Heart right ventricle (tissue), 16 donors: Measurements from ENCODE around the gene C6. TPM values are rescaled to one million over a fixed set of nuclear protein-coding genes. Genes with fewer than 3 reads are reported as not detected.

Experiments
- ATAC-seq, 8 donors: fragments of 200-7000 bp; cut with Tn5 transposase; one replicate each; pipeline ENCODE4 v1.9.1; 2020; ENCODE audit warnings: mild to moderate bottlenecking in 8 of 8, moderate library complexity in 8 of 8, moderate number of reproducible peaks in 1 of 8
- DNase-seq, 2 donors: peaks; one replicate each; pipeline ENCODE4 v3.0.0-alpha.2; 2020
- H3K27ac ChIP-seq, 10 donors: fragments of 200-600 bp; sonication (generic) in 2 of 10; one replicate each; pipeline versions ENCODE4 v1.5.0 to v1.8.0; 2020 to 2022; ENCODE audit warnings: mild to moderate bottlenecking in 3 of 10
- H3K27me3 ChIP-seq, 7 donors: fragments of 200-600 bp; one replicate each; pipeline ENCODE4 v1.8.0; 2021 to 2022; ENCODE audit warnings: mild to moderate bottlenecking in 2 of 7
- H3K36me3 ChIP-seq, 9 donors: fragments of 200-600 bp; sonication (generic) in 1 of 9; one replicate each; pipeline versions ENCODE4 v1.5.0 to v1.8.0; 2020 to 2022; ENCODE audit warnings: mild to moderate bottlenecking in 2 of 9
- H3K4me1 ChIP-seq, 9 donors: fragments of 200-600 bp; sonication (generic) in 1 of 9; one replicate each; pipeline versions ENCODE4 v1.5.0 to v1.8.0; 2020 to 2022; ENCODE audit warnings: mild to moderate bottlenecking in 4 of 9
- H3K4me3 ChIP-seq, 10 donors: fragments of 200-600 bp; sonication (generic) in 2 of 10; one replicate each; pipeline versions ENCODE4 v1.5.0 to v1.8.0; 2020 to 2022; ENCODE audit warnings: mild to moderate bottlenecking in 7 of 10, moderate library complexity in 2 of 10
- H3K9me3 ChIP-seq, 11 donors: fragments of 200-600 bp in 10 of 11; sonication (generic) in 2 of 11; one replicate each; pipeline versions ENCODE4 v1.5.0 to v1.8.0; 2013 to 2022; ENCODE audit warnings: mild to moderate bottlenecking in 2 of 11, control low read depth in 1 of 11, moderate library complexity in 1 of 11
- WGBS, 2 donors: extraction: QIAGEN DNeasy Blood & Tissue Kit; methylation state at CpG; one replicate each; pipeline ENCODE4 v1.1.7; 2013; ENCODE audit warnings: inconsistent platforms in 1 of 2; 5-methylcytosine and 5-hydroxymethylcytosine counted together
- intact Hi-C, 10 donors: fragments of 100-400 bp; cut with DNase I; formaldehyde crosslinking; loops; one replicate each; pipeline versions ENCODE4 v1.11.1 to v1.14.2; 2022
- polyA plus RNA-seq, 2 donors: library from polyadenylated mRNA; stranded (reverse); fragments of 200-250 nt; gene quantifications; one replicate each; pipeline ENCODE4 v1.2.3, GENCODE V29; 2013
- total RNA-seq, 10 donors: library from RNA; stranded (reverse); fragmentation: NEBNext Ultra II Directional in 3 of 10; extraction: Animal tissue kit (Norgen Biotek cat#: 25700) in 3 of 10; gene quantifications; one replicate each; pipeline versions ENCODE4 v1.2.1 to v1.2.4, GENCODE V29; 2021 to 2023
- TF ChIP-seq, protein P1 (sequence below), 9 donors: fragments of 200-600 bp; sonication (generic) in 2 of 9; IDR thresholded peaks; one replicate each; pipeline versions ENCODE4 v1.5.0 to v1.8.0; 2021 to 2022; ENCODE audit warnings: antibody characterized with exemption in 9 of 9, mild to moderate bottlenecking in 5 of 9, moderate library complexity in 1 of 9
- donor health status: Arrhythmogenic right ventricular cardiomyopathy.
- donor health status: ischemic (EF 13 %, LVEDD 7.1; RV severe dilation, severe dysfunction).
- donor health status: healthy with polysubstance abuse.
- donor health status: DM: no; HTN: yes; CAD: no.
- donor health status: DM: no; HTN: no; CAD: no.
- donor health status: ischemic (EF 25% LVEDD 6.9; RV normal size, moderate dysfunction).
- donor health status: ischemic (EF 25% LVEDD 5.7; RV mildly dilated, moderate dysfunction).
- donor health status: healthy.
- donor health status: DM: yes; HTN: yes; CAD: no.
- donor health status: Ischemic cardiomyopathy.
- donor health status: ischemic (EF 35%, LVEDD 5.7; RV mildly dilated, moderate dysfunction).
- donor health status: nonischemic (EF 11% LVEDD 7.7; RV severe dilation, severe dysfunction).
- donor health status: DM: yes; HTN: yes; CAD: no.
- donor health status: PGD.
- donor health status: ischemic (EF 29% LVEDD 5.4; RV normal size, mild dysfunction).
- donor health status: nonischemic (EF 23%, LVEDD 6.1; RV moderate dilation, normal function).

Gene C6
- total and polyA plus RNA-seq, 12 donors = 6.1 to 184 (median 51.9) TPM

DNA sequence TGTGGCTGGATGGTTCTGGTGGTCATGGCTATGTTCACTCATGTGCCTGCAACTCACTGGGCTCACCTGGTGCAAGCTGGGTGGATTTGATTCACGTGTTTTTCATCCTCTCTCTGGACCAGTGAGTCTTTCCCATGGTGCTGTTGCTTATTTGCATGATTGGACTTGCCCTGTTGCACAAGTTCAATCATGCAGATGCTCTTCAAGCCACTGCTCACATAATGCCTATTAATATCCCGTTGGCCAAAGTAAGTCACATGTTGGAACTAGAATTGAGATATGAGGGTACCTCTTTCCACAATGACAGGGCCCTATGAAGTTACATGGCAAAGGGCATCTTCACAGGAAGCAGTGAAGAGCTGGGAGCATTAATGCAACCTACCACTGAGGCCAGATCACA is 115.7 kb downstream of the C6 start:
- intact Hi-C loops = no loop called here
- ATAC-seq (peak; percentile 31 to 82 (median 67)), DNase-seq (peak in 1 of 2 donors; percentile 9)
- Histone ChIP-seq H3K9me3 (peaks cover 0 to 1% (median 0%) of the 10 kb centered on the region in 11 donors), H3K4me3 (no peak overlapping the region), H3K36me3 (no peaks in the 10 kb centered on the region), H3K27ac (peak overlapping the region in 1 of 10 donors; percentile 51), H3K4me1 (peaks cover 0 to 45% (median 15%) of the 10 kb centered on the region in 9 donors), H3K27me3 (no peaks in the 10 kb centered on the region)
- TF ChIP-seq, protein P1, sequence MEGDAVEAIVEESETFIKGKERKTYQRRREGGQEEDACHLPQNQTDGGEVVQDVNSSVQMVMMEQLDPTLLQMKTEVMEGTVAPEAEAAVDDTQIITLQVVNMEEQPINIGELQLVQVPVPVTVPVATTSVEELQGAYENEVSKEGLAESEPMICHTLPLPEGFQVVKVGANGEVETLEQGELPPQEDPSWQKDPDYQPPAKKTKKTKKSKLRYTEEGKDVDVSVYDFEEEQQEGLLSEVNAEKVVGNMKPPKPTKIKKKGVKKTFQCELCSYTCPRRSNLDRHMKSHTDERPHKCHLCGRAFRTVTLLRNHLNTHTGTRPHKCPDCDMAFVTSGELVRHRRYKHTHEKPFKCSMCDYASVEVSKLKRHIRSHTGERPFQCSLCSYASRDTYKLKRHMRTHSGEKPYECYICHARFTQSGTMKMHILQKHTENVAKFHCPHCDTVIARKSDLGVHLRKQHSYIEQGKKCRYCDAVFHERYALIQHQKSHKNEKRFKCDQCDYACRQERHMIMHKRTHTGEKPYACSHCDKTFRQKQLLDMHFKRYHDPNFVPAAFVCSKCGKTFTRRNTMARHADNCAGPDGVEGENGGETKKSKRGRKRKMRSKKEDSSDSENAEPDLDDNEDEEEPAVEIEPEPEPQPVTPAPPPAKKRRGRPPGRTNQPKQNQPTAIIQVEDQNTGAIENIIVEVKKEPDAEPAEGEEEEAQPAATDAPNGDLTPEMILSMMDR (IDR thresholded peaks at IDR 0.05) = no peak
- 40 to 58% methylated on average over 2 of the region's 2 CpGs for WGBS, 2 donors

DNA sequence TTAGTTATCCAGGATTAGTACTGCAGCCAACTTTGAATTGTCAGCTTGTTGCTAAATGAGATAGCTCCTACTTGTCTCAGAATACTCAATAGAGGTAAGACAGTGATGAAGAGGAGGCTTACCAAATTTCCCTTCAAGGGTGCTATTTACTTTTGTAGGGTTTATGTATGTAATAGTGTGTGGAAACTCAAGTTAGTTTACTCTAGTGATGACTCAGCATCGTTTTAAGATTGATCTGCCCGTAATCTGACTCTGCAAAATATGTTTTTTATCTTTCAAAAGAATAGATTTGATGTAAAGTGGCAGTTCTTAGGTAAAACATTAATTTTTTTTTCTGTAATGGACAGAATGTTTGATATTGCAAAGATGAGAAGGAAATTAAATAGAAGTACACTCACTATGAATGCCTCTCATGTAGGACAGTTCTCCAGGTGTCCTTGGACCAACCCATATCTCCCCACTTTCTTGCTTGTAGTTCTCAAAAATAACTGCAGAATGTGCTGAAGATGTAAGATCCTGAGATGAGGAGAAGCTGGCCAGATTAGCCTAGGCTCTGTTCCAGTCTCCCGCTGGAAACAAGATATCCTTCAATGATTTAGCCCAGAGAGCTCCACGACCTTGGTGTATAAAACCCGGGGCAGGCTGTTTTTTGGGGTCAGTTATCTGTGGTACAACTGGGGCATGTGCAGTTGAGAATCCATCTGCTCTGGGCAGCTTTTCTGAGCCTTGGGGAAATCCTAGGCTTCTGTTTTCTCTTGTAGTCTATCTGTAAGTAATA is 117.8 kb downstream of the C6 start:
- peak in 4 of 8 donors; percentile 15 to 59 (median 22) for ATAC-seq
- intact Hi-C loops = no loop called here
- peaks cover 0 to 45% (median 15%) of the 10 kb centered on the region in 9 donors for H3K4me1 ChIP-seq

DNA sequence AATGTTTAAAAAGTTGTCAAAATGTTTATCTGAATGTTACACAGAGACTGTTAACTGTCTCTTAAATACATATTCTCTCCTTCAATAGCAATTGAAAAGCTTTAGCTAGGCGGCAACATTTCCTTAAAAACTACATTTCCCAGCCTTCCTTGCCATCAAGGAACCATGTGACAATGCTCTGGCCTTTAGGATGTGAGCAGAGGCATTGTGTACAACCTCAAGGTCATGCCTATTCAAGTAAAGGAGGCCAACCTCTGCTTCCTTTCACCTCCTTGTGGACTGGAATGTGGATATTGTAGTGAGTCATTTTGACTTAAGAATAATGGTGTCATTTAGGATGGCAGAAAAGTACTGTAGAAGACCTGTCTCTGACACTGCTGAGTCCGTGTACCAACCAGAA is 118.5 kb downstream of the C6 start:
- ATAC-seq (peak in 3 of 8 donors; percentile 15 to 26 (median 22)), DNase-seq (no peak)
- WGBS, 2 donors = 80 to 89% methylated on average over 2 of the region's 2 CpGs
- H3K9me3 ChIP-seq = peaks cover 0 to 12% (median 0%) of the 10 kb centered on the region in 11 donors
- no peak overlapping the region for H3K4me3 ChIP-seq
- intact Hi-C loops = no loop called here
- no peaks in the 10 kb centered on the region for H3K27me3 ChIP-seq
- no peaks in the 10 kb centered on the region for H3K36me3 ChIP-seq
- H3K4me1 ChIP-seq = peaks cover 0 to 45% (median 15%) of the 10 kb centered on the region in 9 donors
- TF ChIP-seq, protein P1 (IDR thresholded peaks at IDR 0.05) = no peak
- H3K27ac ChIP-seq = peak overlapping the region in 4 of 10 donors; percentile 22 to 46 (median 44)

More for the DNA sequence above, 117.8 kb downstream of the C6 start:
- TF ChIP-seq, protein P1 (IDR thresholded peaks at IDR 0.05) = no peak
- DNase-seq = no peak
- Histone ChIP-seq H3K9me3 (peaks cover 0 to 12% (median 0%) of the 10 kb centered on the region in 11 donors), H3K36me3 (no peaks in the 10 kb centered on the region), H3K27me3 (no peaks in the 10 kb centered on the region), H3K4me3 (no peak overlapping the region), H3K27ac (peak overlapping the region in 5 of 10 donors; percentile 14 to 46 (median 42))
- 60 to 63% methylated on average over 5 of the region's 5 CpGs for WGBS, 2 donors

DNA sequence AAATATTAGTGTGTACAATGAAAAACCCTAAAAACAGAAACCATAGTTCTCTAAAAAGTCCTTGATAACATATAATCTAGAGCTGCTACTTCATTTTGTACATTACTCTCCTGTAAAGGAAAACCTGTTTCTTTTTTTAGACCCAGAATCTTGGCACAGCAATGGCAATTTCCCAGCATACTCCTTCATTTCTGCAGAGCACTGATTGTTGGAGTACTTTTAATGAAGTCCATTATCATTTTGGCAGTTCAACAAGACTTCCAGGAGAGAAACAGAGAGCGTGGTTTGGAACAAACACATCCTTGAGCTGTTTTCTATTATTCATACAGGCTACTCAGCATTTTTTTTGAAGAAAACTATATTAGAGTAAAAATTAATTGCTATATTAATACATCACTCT is 119.5 kb downstream of the C6 start:
- no peaks in the 10 kb centered on the region for H3K36me3 ChIP-seq
- ATAC-seq (peak in 5 of 8 donors; percentile 19 to 80 (median 64)), DNase-seq (no peak)
- peaks cover 0 to 45% (median 15%) of the 10 kb centered on the region in 9 donors for H3K4me1 ChIP-seq
- H3K9me3 ChIP-seq = peaks cover 0 to 12% (median 0%) of the 10 kb centered on the region in 11 donors
- no peaks in the 10 kb centered on the region for H3K27me3 ChIP-seq
- 14 to 23% methylated on average over 1 of the region's 1 CpG for WGBS, 2 donors
- intact Hi-C loops = no loop called here
- H3K4me3 ChIP-seq = no peak overlapping the region
- H3K27ac ChIP-seq = peak overlapping the region in 7 of 10 donors; percentile 4 to 54 (median 37)
- TF ChIP-seq, protein P1 (IDR thresholded peaks at IDR 0.05) = no peak

Other genes starting within 250 kb of the C6 start
- not detected for gene MROH2B, start 142.2 kb downstream of the C6 start, total RNA-seq
- under 1 TPM in 1 of 2 donors, not detected in 1; under 0.01 TPM for gene MROH2B, start 142.2 kb downstream of the C6 start, polyA plus RNA-seq